ENCODE results near the gene TTC12.

TTC12 gene

GRCh38 chr11:113314389-113315301 lies at the start of gene TTC12:
TSS of gene TTC12 (plus strand) at chr11:113314583. CDS start at chr11:113316258, 1,675 bp downstream.
- DNase-seq (ENCODE audit: low read depth, low spot score) = peak; percentile 41
- H3K27ac ChIP-seq = peak within 1 kb of the TSS; percentile 71

- H3K27ac ChIP-seq = no peak overlapping the region
- no peak for DNase-seq (ENCODE audit: low read depth, low spot score)
Observed at GRCh38 chr11:113265362-113265761, 49.0 kb upstream of the TTC12 start.

- H3K27ac ChIP-seq = no peak overlapping the region
- DNase-seq (ENCODE audit: low read depth, low spot score) = no peak
Observed at GRCh38 chr11:113267493-113267892, 46.9 kb upstream of the TTC12 start.

GRCh38 chr11:113269096-113269495 lies 45.3 kb upstream of the TTC12 start:
- H3K27ac ChIP-seq = no peak overlapping the region
- no peak for DNase-seq (ENCODE audit: low read depth, low spot score)

- H3K27ac ChIP-seq = no peak overlapping the region
Observed at GRCh38 chr11:113269636-113270035, 44.7 kb upstream of the TTC12 start.

GRCh38 chr11:113270080-113270479 lies 44.3 kb upstream of the TTC12 start:
- H3K27ac ChIP-seq = no peak overlapping the region
- no peak for DNase-seq (ENCODE audit: low read depth, low spot score)

More at GRCh38 chr11:113269636-113270035, 44.7 kb upstream of the TTC12 start:
- DNase-seq (ENCODE audit: low read depth, low spot score) = no peak

GRCh38 chr11:113271551-113272245 lies 42.7 kb upstream of the TTC12 start:
- H3K27ac ChIP-seq = no peak overlapping the region
- DNase-seq (ENCODE audit: low read depth, low spot score) = no peak

- no peak for DNase-seq (ENCODE audit: low read depth, low spot score)
- H3K27ac ChIP-seq = no peak overlapping the region
Observed at GRCh38 chr11:113272281-113272680, 42.1 kb upstream of the TTC12 start.

GRCh38 chr11:113272927-113273615 lies 41.3 kb upstream of the TTC12 start:
- H3K27ac ChIP-seq = no peak overlapping the region

GRCh38 chr11:113273720-113274119 lies 40.7 kb upstream of the TTC12 start:
- H3K27ac ChIP-seq = no peak overlapping the region
- no peak for DNase-seq (ENCODE audit: low read depth, low spot score)

More at GRCh38 chr11:113272927-113273615, 41.3 kb upstream of the TTC12 start:
- no peak for DNase-seq (ENCODE audit: low read depth, low spot score)

GRCh38 chr11:113274713-113275582 lies 39.4 kb upstream of the TTC12 start:
- no peak for DNase-seq (ENCODE audit: low read depth, low spot score)
- H3K27ac ChIP-seq = no peak overlapping the region

GRCh38 chr11:113275602-113276001 lies 38.8 kb upstream of the TTC12 start:
- no peak overlapping the region for H3K27ac ChIP-seq

GRCh38 chr11:113276466-113276865 lies 37.9 kb upstream of the TTC12 start:
- H3K27ac ChIP-seq = no peak overlapping the region
- no peak for DNase-seq (ENCODE audit: low read depth, low spot score)

More at GRCh38 chr11:113275602-113276001, 38.8 kb upstream of the TTC12 start:
- no peak for DNase-seq (ENCODE audit: low read depth, low spot score)

GRCh38 chr11:113277907-113278306 lies 36.5 kb upstream of the TTC12 start:
- H3K27ac ChIP-seq = no peak overlapping the region
- no peak for DNase-seq (ENCODE audit: low read depth, low spot score)

- no peak for DNase-seq (ENCODE audit: low read depth, low spot score)
- no peak overlapping the region for H3K27ac ChIP-seq
Observed at GRCh38 chr11:113278481-113278880, 35.9 kb upstream of the TTC12 start.

GRCh38 chr11:113278925-113279324 lies 35.5 kb upstream of the TTC12 start:
- DNase-seq (ENCODE audit: low read depth, low spot score) = no peak
- H3K27ac ChIP-seq = no peak overlapping the region

GRCh38 chr11:113279591-113279990 lies 34.8 kb upstream of the TTC12 start:
- no peak for DNase-seq (ENCODE audit: low read depth, low spot score)
- no peak overlapping the region for H3K27ac ChIP-seq

GRCh38 chr11:113281052-113281725 lies 33.2 kb upstream of the TTC12 start:
- no peak for DNase-seq (ENCODE audit: low read depth, low spot score)
- no peak overlapping the region for H3K27ac ChIP-seq

- no peak for DNase-seq (ENCODE audit: low read depth, low spot score)
- H3K27ac ChIP-seq = no peak overlapping the region
Observed at GRCh38 chr11:113282898-113283437, 31.4 kb upstream of the TTC12 start.

Measured in epithelial cell of prostate (primary cell).